Stimulated activated CD4-positive, alpha-beta T cell treated with anti-CD3 and anti-CD28 coated beads, Interleukin-4, amount 100 ng/mL, for 4 hours (primary cell): Measurements from ENCODE around the gene DAB1.

Experiments
- DNase-seq, 2 experiments: peaks; one replicate each; pipeline ENCODE4 v3.0.0-alpha.2; 2020

The DAB1 gene

GRCh38 chr1:57311006-57311405 lies 112.9 kb downstream of the DAB1 start:
- DNase-seq: no peak

- DNase-seq: no peak
Measured at GRCh38 chr1:57309630-57310029, 114.2 kb downstream of the DAB1 start.

- DNase-seq: peak in 1 of 2 experiments; percentile 42
Measured at GRCh38 chr1:57307392-57308170, 116.3 kb downstream of the DAB1 start.

- DNase-seq: no peak
Measured at GRCh38 chr1:57304591-57304990, 119.3 kb downstream of the DAB1 start.

- DNase-seq: no peak
Measured at GRCh38 chr1:57302812-57303596, 120.9 kb downstream of the DAB1 start.

GRCh38 chr1:57300186-57300585 lies 123.7 kb downstream of the DAB1 start:
- no peak for DNase-seq

GRCh38 chr1:57296726-57297250 lies 127.1 kb downstream of the DAB1 start:
- no peak for DNase-seq

- no peak for DNase-seq
Measured at GRCh38 chr1:57295326-57295725, 128.5 kb downstream of the DAB1 start.

- DNase-seq: no peak
Measured at GRCh38 chr1:57294177-57294576, 129.7 kb downstream of the DAB1 start.

GRCh38 chr1:57293214-57293613 lies 130.6 kb downstream of the DAB1 start:
- DNase-seq: no peak

- no peak for DNase-seq
Measured at GRCh38 chr1:57289781-57290180, 134.1 kb downstream of the DAB1 start.

- DNase-seq: no peak
Measured at GRCh38 chr1:57285992-57286391, 137.9 kb downstream of the DAB1 start.

- no peak for DNase-seq
Measured at GRCh38 chr1:57282411-57282810, 141.4 kb downstream of the DAB1 start.

- no peak for DNase-seq
Measured at GRCh38 chr1:57281324-57281723, 142.5 kb downstream of the DAB1 start.

- no peak for DNase-seq
Measured at GRCh38 chr1:57279909-57280666, 143.8 kb downstream of the DAB1 start.

GRCh38 chr1:57278558-57278957 lies 145.3 kb downstream of the DAB1 start:
- DNase-seq: no peak

GRCh38 chr1:57277681-57278080 lies 146.2 kb downstream of the DAB1 start:
- DNase-seq: no peak

- no peak for DNase-seq
Measured at GRCh38 chr1:57276918-57277317, 146.9 kb downstream of the DAB1 start.

- DNase-seq: no peak
Measured at GRCh38 chr1:57272601-57273000, 151.3 kb downstream of the DAB1 start.

- DNase-seq: no peak
Measured at GRCh38 chr1:57272150-57272549, 151.7 kb downstream of the DAB1 start.

- DNase-seq: no peak
Measured at GRCh38 chr1:57270927-57271698, 152.7 kb downstream of the DAB1 start.

- DNase-seq: no peak
Measured at GRCh38 chr1:57269630-57270225, 154.1 kb downstream of the DAB1 start.
